IMR-90 (cell line): ENCODE results near the gene ADISSP. TPM values are rescaled to one million over a fixed set of nuclear protein-coding genes. Genes with fewer than 3 reads are reported as not detected.

Experiments used
- ATAC-seq: fragments of 200-7000 bp; cut with Tn5 transposase; 2 replicates; pipeline ENCODE4 v1.9.1; 2020; ENCODE audit warnings: low read depth, mild to moderate bottlenecking, moderate library complexity
- BruUV-seq: library from RNA; stranded (reverse); fragments of 400-500 nt; replicated peaks from 2 replicates; lab custom pipeline; 2021; lab: Mats Ljungman, UMichigan
- CTCF ChIA-PET: fragments of 300-600 bp; formaldehyde crosslinking; extraction: SDS; loops from one replicate; lab custom pipeline; 2021; ENCODE audit warnings: antibody characterized with exemption; lab: Yijun Ruan, JAX
- POLR2A ChIA-PET: fragments of 300-600 bp; sonication (Branson Sonifier 250); formaldehyde crosslinking; loops from one replicate; lab custom pipeline; 2022; ENCODE audit warnings: antibody characterized with exemption; ENCODE audit not compliant: unreplicated experiment; lab: Charles Lee
- DNase-seq: peaks from one replicate; pipeline ENCODE4 v3.0.0; 2013
- H2AFZ ChIP-seq: replicated peaks from 2 replicates; pipeline ENCODE3; 2013; ENCODE audit warnings: low read length, mild to moderate bottlenecking; ENCODE audit not compliant: poor library complexity
- H2AK5ac ChIP-seq: 2 replicates; pipeline ENCODE4 v1.6.1; 2013; ENCODE audit warnings: low read depth, low read length, inconsistent platforms
- H2AK9ac ChIP-seq: replicated peaks from 2 replicates; pipeline ENCODE3; 2013; ENCODE audit warnings: mild to moderate bottlenecking, low read depth, low read length, moderate library complexity; ENCODE audit not compliant: poor library complexity
- H2BK120ac ChIP-seq: 2 replicates; pipeline ENCODE4 v1.6.1; 2013; ENCODE audit warnings: low read depth, low read length, inconsistent platforms
- H2BK15ac ChIP-seq: 3 replicates; pipeline ENCODE4 v1.6.1; 2013; ENCODE audit warnings: low read depth, low read length, inconsistent platforms
- H2BK20ac ChIP-seq: 2 replicates; pipeline ENCODE4 v1.6.1; 2013; ENCODE audit warnings: low read depth, mild to moderate bottlenecking, inconsistent platforms, low read length, moderate library complexity
- H2BK5ac ChIP-seq: 2 replicates; pipeline ENCODE4 v1.6.1; 2013; ENCODE audit warnings: mild to moderate bottlenecking, low read depth, low read length, inconsistent platforms; ENCODE audit not compliant: poor library complexity, severe bottlenecking
- H3K14ac ChIP-seq: replicated peaks from 2 replicates; pipeline ENCODE4 v1.6.1; 2013; ENCODE audit warnings: low read depth, low read length, inconsistent platforms
- H3K18ac ChIP-seq: 2 replicates; pipeline ENCODE4 v1.6.1; 2013; ENCODE audit warnings: low read depth, low read length, control low read depth
- H3K23ac ChIP-seq: 2 replicates; pipeline ENCODE4 v1.6.1; 2013; ENCODE audit warnings: low read depth, low read length, inconsistent platforms
- H3K27ac ChIP-seq: 2 replicates; pipeline ENCODE4 v1.5.1; 2013; ENCODE audit warnings: mild to moderate bottlenecking, control low read depth, low read length; ENCODE audit not compliant: insufficient read depth
- H3K27me3 ChIP-seq: 2 replicates; pipeline ENCODE4 v1.6.1; 2013; ENCODE audit warnings: low read length; ENCODE audit not compliant: control insufficient read depth, insufficient read depth
- H3K36me3 ChIP-seq: 2 replicates; pipeline ENCODE4 v1.6.1; 2013; ENCODE audit warnings: low read length, mixed read lengths; ENCODE audit not compliant: control insufficient read depth, insufficient read depth
- H3K4ac ChIP-seq: 2 replicates; pipeline ENCODE4 v1.6.1; 2013; ENCODE audit warnings: low read depth, low read length, inconsistent platforms
- H3K4me1 ChIP-seq: 2 replicates; pipeline ENCODE4 v1.6.1; 2013; ENCODE audit warnings: low read length, mixed read lengths; ENCODE audit not compliant: control insufficient read depth, insufficient read depth
- H3K4me2 ChIP-seq: 2 replicates; pipeline ENCODE4 v1.6.1; 2013; ENCODE audit warnings: low read depth, mild to moderate bottlenecking, control low read depth, low read length, moderate library complexity
- H3K4me3 ChIP-seq: 2 replicates; pipeline ENCODE4 v1.5.1; 2013; ENCODE audit warnings: low read depth, mild to moderate bottlenecking, control low read depth, low read length, moderate library complexity; ENCODE audit not compliant: insufficient read depth
- H3K56ac ChIP-seq: 2 replicates; pipeline ENCODE4 v1.6.1; 2013; ENCODE audit warnings: low read length, inconsistent platforms; ENCODE audit not compliant: insufficient read depth; ENCODE audit errors: extremely low read depth
- H3K79me1 ChIP-seq, 2 experiments: 2 replicates each; pipeline ENCODE4 v1.6.1; 2013; ENCODE audit warnings: low read length in 2 of 2, inconsistent platforms in 1 of 2, low read depth in 1 of 2
- H3K9ac ChIP-seq: 2 replicates; pipeline ENCODE4 v1.6.1; 2013; ENCODE audit warnings: low read depth, low read length, control low read depth
- H3K9me1 ChIP-seq: 2 replicates; pipeline ENCODE4 v1.6.1; 2013; ENCODE audit warnings: low read length, inconsistent platforms; ENCODE audit not compliant: insufficient read depth
- H3K9me3 ChIP-seq: 2 replicates; pipeline ENCODE4 v1.6.1; 2013; ENCODE audit warnings: low read length; ENCODE audit not compliant: control insufficient read depth, insufficient read depth
- H4K20me1 ChIP-seq: 2 replicates; pipeline ENCODE4 v1.6.1; 2013; ENCODE audit warnings: low read length, inconsistent platforms; ENCODE audit not compliant: insufficient read depth
- H4K5ac ChIP-seq: 2 replicates; pipeline ENCODE4 v1.6.1; 2013; ENCODE audit warnings: mild to moderate bottlenecking, low read depth, low read length, control low read depth
- H4K8ac ChIP-seq, 2 experiments: 2 replicates each; pipeline ENCODE4 v1.6.1; 2013; ENCODE audit warnings: low read depth in 2 of 2, low read length in 2 of 2, control low read depth in 1 of 2, inconsistent platforms in 1 of 2
- H4K91ac ChIP-seq: 2 replicates; pipeline ENCODE4 v1.6.1; 2013; ENCODE audit warnings: low read depth, low read length, inconsistent platforms; ENCODE audit not compliant: insufficient read depth
- BHLHE40 ChIP-seq: fragments of 150-350 bp; IDR thresholded peaks from 2 replicates; pipeline ENCODE4 v1.6.1; 2016; ENCODE audit warnings: mild to moderate bottlenecking, low read depth, low read length
- CEBPB ChIP-seq: IDR thresholded peaks from 2 replicates; pipeline ENCODE4 v1.6.1; 2012; ENCODE audit warnings: low read depth, low read length, improper control_type of control experiment
- CHD1 ChIP-seq: IDR thresholded peaks from 2 replicates; pipeline ENCODE4 v1.6.1; 2012; ENCODE audit warnings: low read depth, low read length, improper control_type of control experiment
- ELK1 ChIP-seq: fragments of 150-350 bp; IDR thresholded peaks from 2 replicates; pipeline ENCODE4 v1.6.1; 2016; ENCODE audit warnings: low read depth, mild to moderate bottlenecking, low read length, moderate library complexity, borderline replicate concordance
- FOS ChIP-seq: fragments of 150-350 bp; IDR thresholded peaks from 2 replicates; pipeline ENCODE4 v1.6.1; 2016; ENCODE audit warnings: low read depth, low read length
- MAFK ChIP-seq: IDR thresholded peaks from 2 replicates; pipeline ENCODE4 v1.6.1; 2012; ENCODE audit warnings: low read depth, low read length, improper control_type of control experiment
- POLR2A ChIP-seq: IDR thresholded peaks from 2 replicates; pipeline ENCODE4 v1.6.1; 2012; ENCODE audit warnings: mild to moderate bottlenecking, low read depth, low read length
- RFX5 ChIP-seq: IDR thresholded peaks from 2 replicates; pipeline ENCODE4 v1.8.0; 2012; ENCODE audit warnings: low read depth, mild to moderate bottlenecking, low read length, moderate library complexity
- USF2 ChIP-seq: fragments of 150-350 bp; IDR thresholded peaks from 2 replicates; pipeline ENCODE4 v1.6.1; 2017; ENCODE audit warnings: mild to moderate bottlenecking, antibody characterized with exemption, low read length, low read depth
- WGBS, 2 experiments: methylation state at CpG; one replicate each; pipeline versions ENCODE4 v1.1.5 to v1.1.7; 2013; ENCODE audit warnings: missing lambda C conversion rate in 2 of 2; ENCODE audit not compliant: insufficient read length in 1 of 2; ENCODE audit errors: extremely low coverage in 2 of 2; 5-methylcytosine and 5-hydroxymethylcytosine counted together
- dilution Hi-C: fragments of 300-500 bp; cut with HindIII; formaldehyde crosslinking; loops from one replicate; pipeline ENCODE4 v1.14.3; 2018; ENCODE audit warnings: low sequenced_read_pairs; ENCODE audit not compliant: unreplicated experiment
- in situ Hi-C: fragments of 300-500 bp; cut with MboI; formaldehyde crosslinking; loops from 3 replicates; pipeline ENCODE4 v1.14.3; 2019; ENCODE audit warnings: low sequenced_read_pairs, inconsistent platforms, mixed read lengths
- intact Hi-C: fragments of 100-400 bp; cut with micrococcal nuclease; formaldehyde crosslinking; loops from 2 replicates; pipeline ENCODE4 v1.10.0; 2022
- polyA plus RNA-seq, 3 experiments: library from polyadenylated mRNA; depleted of rRNA; stranded (reverse); fragments of >200 nt; gene quantifications; 2 replicates each; pipeline ENCODE4 v1.2.3, GENCODE V29; 2012; ENCODE audit warnings: low replicate concordance in 1 of 3
- total RNA-seq: library from RNA; depleted of rRNA; stranded (reverse); fragments of >200 nt; gene quantifications from 2 replicates; pipeline ENCODE4 v1.2.3, GENCODE V29; 2012

Gene ADISSP
- total and polyA plus RNA-seq, 2 of the 4 experiments (the other 2 are of a cell fraction), result 31.9 to 58.2 TPM

GRCh38 chr20:3802524-3803239 is 35.1 kb upstream of the ADISSP start:
- no peak overlapping the region for H3K56ac ChIP-seq
- dilution Hi-C loops (no loop called here), intact Hi-C loops (no loop called here), in situ Hi-C loops (no loop called here)
- no peaks in the 10 kb centered on the region for H3K27me3 ChIP-seq
- H3K4me3 ChIP-seq, result no peak overlapping the region
- H3K4me1 ChIP-seq, result peaks cover 38% of the 10 kb centered on the region
- H3K9me1 ChIP-seq, result peaks cover 42% of the 10 kb centered on the region
- no peak overlapping the region for H3K4me2 ChIP-seq
- DNase-seq (no peak), ATAC-seq (no peak)
- no peak overlapping the region for H3K27ac ChIP-seq
- peaks cover 33 to 95% of the 10 kb centered on the region in 2 experiments for H3K79me1 ChIP-seq
- no peak overlapping the region for H2BK120ac ChIP-seq
- no peak overlapping the region for H2BK20ac ChIP-seq
- BruUV-seq, result no TSS peak
- H4K20me1 ChIP-seq, result no peaks in the 10 kb centered on the region
- H3K23ac ChIP-seq, result no peak overlapping the region
- peak overlapping the region; percentile 81 for H2AK9ac ChIP-seq
- H2BK15ac ChIP-seq, result no peak overlapping the region
- ChIA-PET CTCF (no interaction called here), POLR2A (no interaction called here)
- H4K91ac ChIP-seq, result no peak overlapping the region
- no peak overlapping the region for H3K4ac ChIP-seq
- no peak overlapping the region for H4K8ac ChIP-seq
- H3K18ac ChIP-seq, result no peak overlapping the region
- no peak overlapping the region for H3K14ac ChIP-seq
- H2AK5ac ChIP-seq, result no peak overlapping the region
- H2BK5ac ChIP-seq, result no peak overlapping the region
- H2AFZ ChIP-seq, result no peak overlapping the region
- H3K36me3 ChIP-seq, result peaks cover 72% of the 10 kb centered on the region
- WGBS, 2 experiments, result 95% methylated on average over 4 of the region's 11 CpGs; no CpG with 5 or more reads in 1 of the 2 experiments
- TF ChIP-seq RFX5, result no peak
- no peak for TF ChIP-seq CHD1
- TF ChIP-seq CEBPB, result 0 out of 2 replicates have a peak, but pooled peaks have one; percentile 6
- TF ChIP-seq POLR2A, result no peak
- TF ChIP-seq ELK1, result no peak
- TF ChIP-seq USF2, result no peak
- TF ChIP-seq BHLHE40, result no peak
- TF ChIP-seq MAFK, result no peak
- no peak for TF ChIP-seq FOS
- H3K9me3 ChIP-seq, result no peaks in the 10 kb centered on the region
- no peak overlapping the region for H4K5ac ChIP-seq
- H3K9ac ChIP-seq, result no peak overlapping the region
